Prostate gland (tissue), 2 donors: ENCODE data around the gene C2orf49. TPM values are rescaled to one million over a fixed set of nuclear protein-coding genes. Genes with fewer than 3 reads are reported as not detected.

Source experiments
- DNase-seq: peaks from one replicate; pipeline ENCODE4 v3.0.0-alpha.2; 2019; ENCODE audit warnings: low spot score
- H3K27ac ChIP-seq, 2 donors: fragments of 200-600 bp; sonication (generic); 2 replicates each; pipeline ENCODE4 v1.5.1; 2017 to 2019
- H3K27me3 ChIP-seq: fragments of 200-600 bp; sonication (generic); replicated peaks from 2 replicates; pipeline ENCODE4 v1.5.1; 2019; ENCODE audit not compliant: insufficient read depth
- H3K36me3 ChIP-seq, 2 donors: fragments of 200-600 bp; sonication (generic); 1 replicate in 1 of 2; 2 replicates in 1 of 2; pipeline versions ENCODE4 v1.5.1 to v1.8.1; 2017 to 2019
- H3K4me1 ChIP-seq: fragments of 200-600 bp; sonication (generic); replicated peaks from 2 replicates; pipeline ENCODE4 v1.5.1; 2019
- H3K4me3 ChIP-seq, 2 donors: fragments of 200-600 bp; sonication (generic); 2 replicates each; pipeline ENCODE4 v1.5.1; 2017 to 2019
- H3K9me3 ChIP-seq: fragments of 200-600 bp; sonication (generic); 2 replicates; pipeline ENCODE4 v1.5.1; 2017
- CTCF ChIP-seq, 4 experiments: fragments of 200-600 bp in 2 of 4; fragments of 450-650 bp in 2 of 4; sonication (generic) in 2 of 4; IDR thresholded peaks; 1 replicate in 3 of 4; 2 replicates in 1 of 4; pipeline ENCODE4 v1.5.1; 2016 to 2019; ENCODE audit warnings: antibody characterized with exemption in 4 of 4, mild to moderate bottlenecking in 2 of 4, moderate library complexity in 2 of 4
- POLR2A ChIP-seq: fragments of 450-650 bp; IDR thresholded peaks from one replicate; pipeline ENCODE4 v1.6.1; 2016; ENCODE audit warnings: antibody characterized with exemption, mild to moderate bottlenecking
- POLR2AphosphoS5 ChIP-seq: sonication (generic); formaldehyde crosslinking; IDR thresholded peaks from one replicate; pipeline ENCODE4 v1.6.1; 2017; ENCODE audit warnings: antibody characterized with exemption
- WGBS: methylation state at CpG from one replicate; pipeline ENCODE4 v1.1.5; 2018; 5-methylcytosine and 5-hydroxymethylcytosine counted together
- intact Hi-C: fragments of 100-400 bp; cut with DNase I; formaldehyde crosslinking; loops from one replicate; pipeline ENCODE4 v1.14.2; 2022
- total RNA-seq, 2 donors: library from RNA; depleted of rRNA; stranded (reverse); fragments of >200 nt; gene quantifications; one replicate each; pipeline ENCODE4 v1.1.0, GENCODE V29; 2016

Gene C2orf49
- total RNA-seq, 2 donors from 2014 or later: 13.1 to 26.2 TPM

DNA sequence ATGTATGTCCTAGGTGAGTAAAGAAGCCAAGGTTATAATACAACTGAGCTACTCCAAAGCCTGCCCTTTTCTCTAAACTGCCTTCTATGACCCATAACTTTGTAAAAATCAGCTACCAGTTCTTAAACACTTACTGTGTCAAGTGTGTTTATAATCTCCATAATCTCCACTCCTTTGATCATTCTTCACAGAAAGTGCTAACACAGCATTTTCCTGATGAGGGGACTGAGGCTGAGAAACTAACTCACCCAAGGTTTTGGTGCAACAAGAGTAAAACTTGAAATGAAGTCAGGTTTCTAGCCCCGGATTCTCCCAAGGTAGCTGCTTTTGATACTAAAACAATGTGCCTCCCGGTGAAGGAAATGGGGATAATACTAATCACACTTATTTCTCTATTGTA lies 1.9 kb upstream of the C2orf49 start:
- no peak overlapping the region for H3K27ac ChIP-seq
- no peaks in the 10 kb centered on the region for H3K9me3 ChIP-seq
- H3K27me3 ChIP-seq: no peaks in the 10 kb centered on the region
- 93% methylated on average over 2 of the region's 2 CpGs for WGBS
- DNase-seq: no peak
- no peak overlapping the region for H3K4me3 ChIP-seq
- no peak for TF ChIP-seq POLR2A
- no peak for TF ChIP-seq CTCF (IDR thresholded peaks at IDR 0.05)
- TF ChIP-seq POLR2AphosphoS5: no peak
- no peaks in the 10 kb centered on the region for H3K36me3 ChIP-seq
- peaks cover 7% of the 10 kb centered on the region for H3K4me1 ChIP-seq
- intact Hi-C loops: no loop called here

DNA sequence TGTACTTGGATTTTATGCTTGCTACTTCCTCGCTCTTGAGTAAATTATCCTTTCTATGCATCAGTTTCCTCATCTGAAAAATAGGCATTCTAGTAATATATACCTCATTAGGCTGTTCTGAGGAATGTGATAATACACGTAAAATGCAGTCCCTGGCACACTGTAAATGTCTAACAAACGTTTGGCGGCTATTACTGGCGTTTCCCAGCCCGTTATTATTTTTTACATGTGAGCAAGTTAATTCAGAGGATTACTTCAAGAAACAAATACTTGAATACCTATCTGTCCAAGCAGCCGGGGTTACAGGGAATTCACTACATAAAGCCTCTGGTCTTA lies 586 bp upstream of the C2orf49 start:
- 2% methylated on average over 7 of the region's 7 CpGs for WGBS
- Histone ChIP-seq H3K4me3 (peak overlapping the region; percentile 73 to 86), H3K27ac (peak overlapping the region; percentile 93 to 95), H3K27me3 (no peaks in the 10 kb centered on the region), H3K9me3 (no peaks in the 10 kb centered on the region), H3K36me3 (no peaks in the 10 kb centered on the region), H3K4me1 (peaks cover 7% of the 10 kb centered on the region)
- intact Hi-C loops: no loop called here
- TF ChIP-seq POLR2A: no peak
- no peak for TF ChIP-seq CTCF (IDR thresholded peaks at IDR 0.05)
- no peak for TF ChIP-seq POLR2AphosphoS5
- DNase-seq: no peak

DNA sequence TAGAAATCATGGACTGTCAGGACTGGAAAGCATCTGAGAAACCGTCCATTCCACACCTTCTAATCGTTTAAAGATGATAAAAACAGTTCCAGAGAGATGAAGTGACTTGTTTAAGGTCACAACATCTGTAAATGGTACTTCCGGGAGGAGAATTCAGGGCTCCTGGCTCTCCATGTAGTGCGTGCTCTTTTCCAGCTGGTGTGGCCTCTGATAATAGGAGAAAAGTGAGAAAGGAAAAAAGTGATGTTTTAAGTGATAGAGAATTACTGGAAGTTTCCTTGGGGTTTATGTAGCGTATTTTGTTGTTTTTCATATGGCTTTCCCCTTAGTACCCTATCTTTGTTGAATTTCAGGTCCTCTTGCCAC lies 663 bp downstream of the C2orf49 start:
- Histone ChIP-seq H3K36me3 (peaks cover under 1 to 2% of the 10 kb centered on the region in 2 donors), H3K4me1 (peaks cover 7% of the 10 kb centered on the region), H3K4me3 (peak overlapping the region; percentile 73 to 86), H3K27me3 (no peaks in the 10 kb centered on the region), H3K9me3 (no peaks in the 10 kb centered on the region), H3K27ac (peak overlapping the region; percentile 93 to 95)
- TF ChIP-seq POLR2AphosphoS5 (no peak), POLR2A (no peak), CTCF (IDR thresholded peaks at IDR 0.05) (no peak)
- 7% methylated on average over 5 of the region's 5 CpGs for WGBS
- no peak for DNase-seq
- intact Hi-C loops: no loop called here

DNA sequence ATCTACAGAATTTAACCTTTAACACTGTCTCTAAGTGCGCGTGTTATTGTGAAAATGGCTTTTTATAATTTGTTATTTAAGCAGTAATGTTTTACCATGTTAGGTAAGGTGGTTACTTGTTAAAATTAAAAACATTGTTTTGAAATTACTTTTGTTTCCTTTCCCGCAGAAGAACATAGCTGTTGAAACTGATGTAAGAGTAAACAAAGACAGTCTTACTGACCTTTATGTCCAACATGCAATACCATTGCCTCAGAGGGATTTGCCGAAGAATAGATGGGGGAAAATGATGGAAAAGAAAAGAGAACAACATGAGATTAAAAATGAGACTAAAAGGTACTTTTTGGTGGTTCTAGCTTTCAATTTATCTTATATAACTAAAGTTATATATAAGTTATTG lies 2.1 kb downstream of the C2orf49 start:
- H3K4me3 ChIP-seq: no peak overlapping the region
- 77% methylated on average over 4 of the region's 4 CpGs for WGBS

More for the DNA sequence above, 2.1 kb downstream of the C2orf49 start:
- Histone ChIP-seq H3K4me1 (peaks cover 7% of the 10 kb centered on the region), H3K27me3 (no peaks in the 10 kb centered on the region), H3K27ac (no peak overlapping the region), H3K36me3 (peaks cover 4 to 8% of the 10 kb centered on the region in 2 donors), H3K9me3 (no peaks in the 10 kb centered on the region)
- no peak for TF ChIP-seq CTCF (IDR thresholded peaks at IDR 0.05)
- no peak for TF ChIP-seq POLR2AphosphoS5
- TF ChIP-seq POLR2A: no peak
- DNase-seq: no peak
- intact Hi-C loops: no loop called here
